HG03196 (cell line): ENCODE measurements around the gene TBL1X.

ENCODE experiments used
- ATAC-seq: cut with Tn5 transposase; IDR thresholded peaks from one replicate; pipeline ENCODE4 v1.9.1; 2021; ENCODE audit not compliant: unreplicated experiment

The TBL1X gene

DNA sequence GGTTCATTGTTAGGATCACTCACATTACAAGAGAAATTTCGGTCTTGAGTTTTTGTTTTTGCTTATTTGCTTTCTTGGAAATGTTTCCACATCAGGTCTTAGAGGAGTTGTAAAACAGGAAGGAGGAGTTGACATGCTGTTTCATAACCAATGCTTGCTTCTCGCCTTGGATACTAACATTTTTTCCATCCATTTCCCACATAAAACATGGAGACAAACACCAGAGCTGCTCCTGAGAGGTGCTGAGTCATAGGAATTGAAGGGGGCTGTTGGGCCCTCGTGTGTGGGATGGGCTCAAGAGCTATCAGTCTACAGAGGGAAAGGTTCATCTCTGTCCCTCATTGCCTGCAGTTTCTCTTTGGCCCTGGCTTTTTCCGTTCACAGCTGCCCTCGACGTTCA, 29.9 kb downstream of the TBL1X start:
- no peak for ATAC-seq

DNA sequence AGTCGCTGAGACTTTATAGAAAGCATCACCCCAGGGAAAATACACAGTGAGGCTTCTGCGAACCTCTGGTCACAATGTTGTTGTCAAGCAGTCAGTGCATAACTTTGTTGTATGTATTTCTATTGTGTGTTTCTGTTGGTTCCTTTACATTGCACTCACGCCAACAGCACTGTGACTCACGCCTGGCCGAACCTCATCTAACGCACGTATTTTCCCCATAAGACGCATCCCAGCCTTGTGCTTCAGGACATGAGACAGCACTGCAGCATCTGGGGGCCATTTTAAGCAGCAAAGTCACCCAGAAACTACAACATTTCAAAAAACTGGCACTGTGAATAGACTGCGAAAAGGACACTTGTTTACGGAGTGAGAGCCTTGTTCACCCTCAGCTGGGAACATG, 30.6 kb downstream of the TBL1X start:
- no peak for ATAC-seq

DNA sequence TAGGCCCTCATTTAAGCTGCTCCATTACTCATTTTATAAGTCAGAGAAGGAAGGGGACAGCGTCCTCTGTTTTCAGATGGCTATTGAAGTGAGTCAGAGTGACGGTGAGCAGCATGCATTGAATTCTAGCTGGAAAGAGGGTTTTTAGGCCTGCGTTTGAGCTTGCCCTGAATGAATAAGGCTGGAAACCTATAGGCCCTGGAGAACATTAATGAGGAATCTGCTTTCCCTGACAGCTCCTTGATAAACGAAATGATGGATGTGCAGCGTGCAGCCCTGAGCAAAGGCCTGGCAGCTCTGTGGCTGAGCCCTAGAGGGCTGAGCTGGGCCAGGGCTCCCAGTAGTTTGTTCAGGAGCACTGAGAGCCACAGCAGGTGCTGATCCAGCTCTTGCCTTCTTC, 33.4 kb downstream of the TBL1X start:
- no peak for ATAC-seq

DNA sequence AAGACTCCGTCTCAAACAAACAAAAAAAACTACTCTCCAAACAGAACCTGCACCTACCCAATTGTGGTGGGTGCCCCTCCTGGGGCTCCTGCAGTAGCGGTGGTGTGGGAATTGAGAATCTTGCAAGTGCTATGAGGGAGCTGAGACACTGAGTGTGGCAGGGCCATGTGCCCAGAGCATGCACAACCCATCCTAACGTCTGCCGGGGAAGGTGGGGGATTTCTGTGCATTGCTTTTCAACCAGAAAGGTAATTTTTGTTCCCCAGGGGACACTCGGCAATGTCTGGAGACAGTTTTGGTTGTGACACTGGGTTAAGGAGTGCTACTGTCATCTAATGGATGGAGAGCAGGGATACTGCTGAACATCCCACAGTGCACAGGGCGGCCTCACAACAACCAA, 35.7 kb downstream of the TBL1X start:
- ATAC-seq, result no peak

DNA sequence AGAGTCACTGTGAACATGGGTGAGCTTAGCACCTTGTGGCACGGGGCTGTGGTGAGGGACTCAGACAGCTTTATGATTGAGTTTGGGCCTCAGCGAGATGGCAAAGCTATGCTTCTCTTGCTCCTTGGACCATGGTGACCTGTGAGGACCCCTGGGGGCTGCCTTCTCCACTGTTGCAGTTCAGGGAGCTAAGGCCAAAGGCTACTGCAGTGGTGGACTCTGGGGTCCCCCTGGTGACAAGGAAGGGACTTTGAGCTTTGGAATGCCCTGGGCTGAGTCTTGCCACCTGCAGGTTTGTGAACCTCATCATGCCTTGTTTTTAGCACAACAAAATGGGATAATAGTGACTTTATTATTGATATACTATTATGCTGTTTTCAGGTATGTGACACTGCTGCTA, 36.5 kb downstream of the TBL1X start:
- no peak for ATAC-seq

DNA sequence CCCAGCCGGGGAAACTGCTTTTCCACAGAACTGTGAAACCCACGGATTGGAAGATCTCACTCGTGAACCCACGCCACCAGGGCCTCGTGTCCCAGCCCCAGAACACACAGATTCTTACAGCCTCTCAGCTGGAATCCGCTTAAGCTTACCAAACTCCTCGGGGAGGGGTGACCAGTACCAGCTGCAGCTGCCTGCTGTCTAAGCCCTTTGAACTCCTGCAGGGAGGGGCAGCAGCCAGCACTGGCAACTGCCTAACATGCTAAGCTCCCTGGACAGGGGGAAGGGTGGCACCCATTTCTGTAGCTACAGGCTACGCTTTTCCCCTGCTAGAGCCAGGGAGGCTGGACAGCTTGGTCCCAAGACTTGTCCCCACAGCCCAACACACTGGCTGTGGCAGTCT, 38.4 kb downstream of the TBL1X start:
- ATAC-seq, result no peak

DNA sequence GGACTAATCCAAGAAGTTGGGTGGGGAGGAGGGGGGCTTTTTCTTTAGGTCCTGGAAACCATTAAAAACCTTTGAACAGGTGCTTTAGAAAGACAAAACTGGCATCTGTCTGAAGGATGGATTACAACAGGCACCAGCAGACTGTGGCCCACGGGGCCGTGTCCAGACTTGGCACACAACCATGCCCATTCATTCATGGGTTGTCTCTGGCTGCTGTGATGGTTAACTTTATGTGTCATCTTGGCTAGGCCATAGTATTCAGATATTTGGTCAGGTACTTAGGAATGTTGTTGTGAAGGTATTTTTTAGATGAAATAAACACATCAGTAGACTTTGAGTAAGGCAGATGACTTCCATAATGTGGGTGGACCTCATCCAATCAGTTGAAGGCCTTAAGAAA, 45.5 kb downstream of the TBL1X start:
- ATAC-seq, result no peak

DNA sequence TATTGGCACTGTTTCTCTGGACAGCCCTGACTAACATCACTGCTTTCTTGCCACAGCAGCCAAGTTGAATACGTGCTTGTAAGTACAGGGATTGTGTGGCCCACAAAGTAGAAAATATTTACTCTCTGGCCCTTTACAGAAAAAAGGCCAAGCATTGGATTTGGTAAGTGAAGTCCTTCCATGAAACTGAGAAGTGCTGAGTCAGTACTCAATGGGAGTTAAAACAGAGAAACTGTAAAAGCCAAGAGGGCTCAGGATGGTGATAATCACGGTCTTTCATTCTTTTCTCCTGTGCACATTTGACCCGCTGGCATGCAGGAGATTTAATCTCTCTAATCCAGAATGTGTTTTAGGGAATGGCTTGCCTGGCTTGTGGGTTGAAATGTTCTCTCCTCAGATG, 46.1 kb downstream of the TBL1X start:
- ATAC-seq, result no peak

DNA sequence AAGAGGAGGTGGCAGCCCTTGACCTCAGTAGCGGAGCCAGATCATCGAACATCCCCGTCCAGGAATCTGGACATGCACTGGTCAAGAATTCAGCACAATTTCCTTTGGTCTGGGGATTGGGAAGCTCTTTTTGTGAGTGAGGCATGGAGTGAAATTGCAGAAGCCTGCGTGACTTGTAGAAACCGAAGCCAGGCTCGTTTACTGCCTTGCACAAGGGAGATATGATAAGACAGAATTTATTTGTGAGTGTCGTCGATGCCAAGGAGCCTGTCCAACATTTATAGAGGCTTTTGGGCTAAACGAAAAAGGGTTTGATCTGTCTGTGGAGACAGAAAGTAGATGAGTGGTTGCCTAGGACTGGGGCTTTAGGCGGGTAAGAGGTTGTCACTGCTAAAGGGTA, 50.6 kb downstream of the TBL1X start:
- ATAC-seq, result no peak

DNA sequence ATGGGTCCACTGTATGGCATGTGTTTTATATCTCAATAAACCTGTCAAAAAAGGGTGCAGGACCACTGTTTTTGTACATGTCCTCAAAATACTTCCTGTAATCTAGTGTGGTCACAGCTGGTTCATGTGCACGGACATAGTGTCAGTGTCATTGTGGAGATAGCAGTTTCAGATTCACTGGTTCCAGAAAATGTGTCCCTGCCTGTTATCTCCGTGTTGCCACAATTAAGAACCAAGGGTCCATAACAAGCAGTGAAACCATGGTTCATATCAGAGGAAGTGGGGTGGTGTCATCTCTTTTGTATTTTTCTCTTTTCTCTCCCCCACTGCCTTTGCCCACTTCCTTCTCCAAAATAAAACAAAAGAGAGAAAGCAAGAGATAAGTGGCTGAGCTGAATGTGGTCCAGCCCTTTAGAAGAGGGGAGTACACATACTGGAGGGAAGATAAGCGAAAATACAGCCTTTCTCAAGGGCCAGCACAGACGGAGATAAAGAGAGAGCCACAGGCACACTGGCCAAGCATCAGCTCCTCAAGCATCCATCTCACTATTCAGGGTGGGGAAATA, 51.2 kb downstream of the TBL1X start:
- ATAC-seq, result no peak

DNA sequence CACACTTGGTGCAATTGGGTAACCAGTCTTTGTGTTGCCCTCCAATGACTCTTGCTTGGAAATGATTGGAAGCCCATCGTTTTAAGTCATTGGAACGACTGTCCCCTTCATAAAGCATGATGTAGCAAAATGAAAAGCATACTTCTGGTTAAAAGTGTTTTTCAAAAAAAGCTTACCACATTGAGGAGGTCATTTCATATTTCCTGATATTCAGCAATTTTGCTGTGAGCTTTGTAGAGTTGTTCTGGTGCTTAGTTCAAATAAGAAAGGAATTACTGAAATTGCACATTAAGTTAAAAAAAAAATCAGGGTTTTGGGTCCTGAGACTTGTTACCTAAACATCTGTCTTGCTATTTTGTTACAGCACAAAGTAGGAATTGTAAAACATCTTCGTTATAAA, 51.8 kb downstream of the TBL1X start:
- ATAC-seq, result no peak

DNA sequence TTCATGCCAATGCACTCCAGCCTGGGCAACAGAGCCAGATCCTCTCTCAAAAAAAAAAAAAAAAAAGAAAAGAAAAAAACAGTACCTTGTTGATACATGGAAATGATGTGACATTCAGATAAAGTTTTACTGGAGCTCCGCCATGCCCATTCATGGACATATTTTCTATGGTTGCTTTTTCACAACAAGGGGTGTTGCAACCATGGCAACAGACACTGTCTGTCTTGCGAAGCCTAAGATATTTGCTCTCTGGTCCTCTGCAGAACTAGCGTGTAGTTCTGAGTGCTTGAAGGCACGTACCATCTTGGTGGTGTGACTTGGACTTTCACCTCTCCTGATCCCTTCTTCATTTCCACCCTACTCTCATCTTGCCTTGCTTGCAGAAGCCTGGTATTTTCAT, 53.2 kb downstream of the TBL1X start:
- ATAC-seq, result no peak

DNA sequence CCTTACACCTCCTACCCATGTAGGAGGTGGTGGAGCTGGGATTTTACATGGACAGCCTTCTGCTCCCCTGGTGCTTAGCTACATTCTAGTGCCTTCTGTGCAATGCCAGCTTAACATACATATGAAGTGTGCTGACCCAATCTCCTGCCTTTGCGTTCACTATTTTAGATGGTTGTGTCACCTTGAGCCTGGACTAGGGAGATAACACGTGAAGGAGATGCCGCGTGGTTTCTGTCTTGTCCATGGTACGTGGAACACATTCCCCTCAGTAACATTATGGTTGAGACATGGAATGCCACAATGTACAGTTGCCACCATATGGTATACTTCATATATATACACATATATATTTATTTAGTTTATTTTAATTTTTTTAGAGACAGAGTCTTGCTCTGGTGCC, 54.0 kb downstream of the TBL1X start:
- no peak for ATAC-seq

DNA sequence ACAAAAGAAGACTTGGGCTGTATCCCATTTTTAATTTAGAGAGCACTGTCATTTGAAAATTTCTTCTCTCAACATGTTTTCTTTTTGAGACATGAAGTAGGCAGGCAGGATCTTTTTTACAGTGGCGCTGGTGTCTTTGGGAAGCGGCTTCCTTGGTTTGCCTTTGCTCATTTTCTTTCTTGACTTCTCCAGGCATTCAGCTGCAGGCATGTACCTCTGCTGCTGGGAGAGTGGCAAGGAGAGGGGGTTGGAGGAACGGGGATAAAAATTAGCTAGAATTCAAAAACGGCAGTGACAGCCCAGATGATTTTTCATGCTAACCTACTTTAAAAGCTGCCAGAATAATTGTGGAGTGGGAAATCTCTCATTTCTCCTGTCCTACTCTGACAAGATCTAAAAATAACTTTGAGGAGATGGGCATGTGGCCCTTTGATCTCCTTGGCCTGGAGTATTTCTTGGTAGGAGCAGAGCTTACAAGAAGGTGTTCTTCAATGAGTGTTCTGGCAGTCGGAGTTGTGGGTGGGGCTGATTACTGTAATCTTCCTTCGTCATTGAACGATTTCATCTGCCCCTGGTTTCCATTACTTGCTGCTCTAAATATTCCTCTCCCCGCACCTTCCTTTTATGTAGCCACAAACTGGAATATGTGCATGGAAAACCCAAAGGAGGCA, 54.8 kb downstream of the TBL1X start:
- no peak for ATAC-seq

DNA sequence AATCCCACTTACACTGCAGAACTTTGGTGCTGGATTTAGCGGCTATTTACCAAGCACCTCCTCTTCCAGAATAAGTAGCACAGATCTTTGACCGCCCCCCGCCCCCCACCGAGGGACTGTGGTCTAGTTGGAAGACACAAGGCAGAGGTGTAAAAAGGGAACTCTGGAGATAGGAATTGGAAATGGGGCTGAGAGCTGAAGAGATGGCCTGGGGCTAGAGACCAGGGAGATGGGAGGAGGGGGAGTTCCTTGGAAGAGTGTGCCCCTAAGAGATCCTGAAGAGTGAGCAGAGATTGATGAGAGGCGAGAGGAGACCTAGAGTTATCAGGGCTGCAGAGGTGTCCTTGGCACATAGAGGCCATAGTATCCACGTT, 55.3 kb downstream of the TBL1X start:
- ATAC-seq, result no peak

DNA sequence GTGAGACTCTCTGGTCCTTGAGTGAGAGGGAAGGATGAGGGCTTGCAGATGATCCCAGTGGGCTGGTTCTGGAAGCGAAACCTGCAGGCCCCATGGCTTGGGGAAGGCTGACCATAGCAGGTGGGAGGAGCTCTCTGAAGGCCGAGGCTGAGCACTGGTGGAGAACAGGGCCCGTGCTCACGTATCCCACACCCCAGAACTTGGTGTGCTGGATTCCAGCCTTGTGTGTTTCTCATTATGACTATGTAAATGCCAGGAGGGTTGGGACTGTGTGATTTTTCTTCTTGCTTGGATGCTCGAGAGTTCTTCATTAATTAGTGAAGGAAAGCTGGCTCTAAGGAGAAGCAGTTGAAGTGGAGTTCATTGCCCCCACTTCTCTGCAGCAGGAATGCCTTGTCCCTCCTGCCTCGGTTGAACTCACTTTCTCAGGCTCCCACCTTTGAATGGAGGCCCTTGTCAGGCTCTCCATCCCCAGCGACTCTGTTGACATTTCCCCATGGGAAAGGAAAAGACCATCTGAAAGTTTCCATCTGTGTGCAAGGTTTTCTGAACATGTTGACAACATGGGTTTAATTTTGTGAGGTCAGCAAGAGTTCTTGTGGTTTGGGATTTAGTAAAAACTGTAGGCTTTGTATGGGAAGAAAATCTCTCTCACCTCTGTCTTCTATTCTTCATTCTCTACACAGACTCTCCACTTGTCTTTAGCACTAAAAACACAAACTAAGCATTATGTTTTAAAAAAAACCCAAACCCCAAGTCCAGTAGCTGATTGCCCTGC, 57.7 kb downstream of the TBL1X start:
- ATAC-seq, result no peak

DNA sequence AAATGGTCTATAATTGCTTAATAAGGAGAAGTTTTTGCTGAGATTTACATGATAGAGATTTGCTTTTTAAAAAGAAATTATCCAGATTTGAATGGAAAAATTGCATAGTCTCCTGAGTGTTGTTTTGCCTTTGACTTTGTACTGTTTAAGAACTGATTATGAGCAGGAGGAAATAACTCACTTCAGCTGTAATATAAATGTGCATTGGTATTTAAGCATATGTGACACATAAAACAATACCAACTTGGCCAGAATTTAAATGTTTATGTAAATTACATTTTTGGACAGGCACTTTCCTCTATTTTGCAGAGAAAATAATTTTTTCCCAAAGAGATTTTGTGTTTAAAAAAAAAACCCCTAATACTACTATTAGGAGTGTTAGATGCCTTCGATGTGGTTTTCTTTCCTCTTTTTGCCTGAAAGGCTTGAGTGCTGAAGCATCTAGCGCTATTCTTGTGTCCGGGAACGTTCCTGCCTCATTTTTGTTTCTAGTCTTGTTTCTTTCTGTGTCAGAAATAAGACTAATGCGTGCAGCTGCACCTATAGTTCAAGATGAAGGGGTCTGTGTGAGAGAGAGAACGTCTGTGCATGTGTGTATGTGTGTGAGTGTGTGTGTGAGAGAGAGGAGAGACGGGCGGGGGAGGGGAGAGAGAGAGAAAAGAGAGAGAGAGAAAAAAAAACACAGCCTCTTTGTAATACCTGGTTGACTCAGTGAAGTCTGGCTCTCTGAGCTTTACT, 60.8 kb downstream of the TBL1X start:
- ATAC-seq, result no peak

DNA sequence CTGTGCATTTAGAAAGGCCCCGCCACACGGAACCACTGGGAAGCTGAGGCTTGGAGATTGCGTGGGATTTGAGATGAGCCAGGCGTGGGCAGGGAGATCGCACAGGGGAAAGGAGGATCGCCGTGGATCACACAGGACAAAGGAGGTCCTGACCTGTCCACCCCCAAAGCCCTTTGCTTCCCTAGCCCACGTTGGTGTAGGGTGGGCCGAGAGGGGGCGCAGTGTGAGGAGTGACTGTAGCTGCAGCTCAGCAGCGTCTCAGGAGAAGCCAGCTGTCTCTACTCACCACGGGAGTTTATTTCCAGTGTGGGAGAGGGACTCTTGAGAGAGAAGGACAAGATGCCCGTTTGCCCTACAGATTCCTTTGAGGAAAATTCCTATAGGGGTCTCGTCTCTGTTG, 62.1 kb downstream of the TBL1X start:
- ATAC-seq, result no peak

DNA sequence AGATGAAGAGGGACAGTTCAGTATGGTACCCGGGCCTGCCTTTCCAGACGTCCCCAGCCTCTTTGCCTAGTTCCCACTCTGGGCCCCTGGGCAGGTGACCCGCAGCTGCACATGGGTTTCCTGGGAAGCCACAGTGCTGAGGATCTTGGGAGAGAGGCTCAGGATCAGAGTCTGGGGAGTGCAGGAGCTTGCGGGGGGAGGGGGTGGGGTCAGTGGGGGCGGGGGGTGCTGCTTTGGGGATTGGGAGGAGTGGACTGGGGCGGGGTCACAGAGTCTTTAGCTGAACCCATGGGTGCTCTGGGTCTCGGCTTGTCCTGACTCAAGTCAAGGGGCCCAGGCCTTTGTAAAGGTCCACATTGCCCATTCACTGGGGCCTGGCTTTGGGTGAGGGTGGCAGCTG, 63.6 kb downstream of the TBL1X start:
- no peak for ATAC-seq

DNA sequence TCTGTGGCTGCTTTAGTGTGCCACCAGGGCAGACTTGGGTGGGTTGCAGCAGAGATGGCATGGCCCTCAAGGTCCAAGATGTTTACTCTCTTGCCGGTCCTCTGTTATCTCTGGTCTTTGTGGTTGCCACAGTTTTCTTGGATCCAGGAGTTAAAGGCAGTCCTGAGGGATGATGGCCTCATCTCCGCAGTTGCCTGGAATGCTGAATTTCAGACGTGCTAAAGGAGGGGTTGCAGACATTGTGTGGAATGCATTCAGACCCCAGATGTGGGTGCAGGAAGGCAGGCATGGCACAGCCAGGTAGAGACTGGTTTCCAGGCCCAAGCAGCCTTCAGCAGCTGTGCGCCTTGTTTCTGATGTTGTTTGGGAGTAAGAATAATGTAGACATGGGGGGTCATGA, 64.4 kb downstream of the TBL1X start:
- no peak for ATAC-seq

DNA sequence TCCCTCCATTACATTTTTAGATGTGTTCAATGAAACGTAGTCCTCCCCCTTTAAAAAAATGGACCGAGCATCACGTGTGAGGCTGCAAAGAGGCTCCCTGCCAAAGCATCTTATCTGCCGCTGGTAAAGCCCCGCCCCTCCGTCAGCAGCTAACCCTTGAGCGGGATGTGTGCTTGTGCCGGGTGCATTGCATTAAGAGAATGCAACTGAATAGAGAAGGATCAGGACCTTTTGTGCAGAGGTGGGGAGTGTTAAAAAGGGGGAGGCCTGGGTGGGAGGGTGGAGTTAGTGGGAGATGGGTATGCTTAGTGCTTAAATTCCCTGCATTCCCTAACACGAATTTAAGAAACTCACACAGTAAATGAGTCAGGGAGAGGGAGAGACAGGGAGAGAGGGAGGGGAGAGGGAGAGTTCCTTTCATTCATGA, 66.0 kb downstream of the TBL1X start:
- ATAC-seq, result peak; percentile 82

DNA sequence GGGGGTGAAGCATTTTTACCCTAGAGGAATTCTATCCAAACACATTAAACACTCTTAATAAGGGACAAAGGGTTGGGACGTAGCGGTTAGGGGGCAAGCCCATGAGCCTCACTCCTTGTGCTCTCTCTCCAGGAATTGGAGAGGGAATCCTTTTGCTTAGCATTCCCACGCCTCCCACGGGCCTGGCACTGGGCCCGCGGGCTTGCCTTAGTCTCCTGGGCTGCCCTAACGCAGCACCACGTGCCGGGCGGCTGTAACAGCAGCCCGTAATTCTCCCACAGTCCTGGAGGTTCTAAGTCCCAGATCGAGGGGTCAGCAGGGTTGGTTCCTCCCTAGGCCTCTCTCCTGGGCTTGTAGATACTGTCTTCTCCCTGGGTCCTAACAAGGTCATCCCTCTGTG, 67.5 kb downstream of the TBL1X start:
- no peak for ATAC-seq
